ENCODE data around the gene CENPS. TPM values are rescaled to one million over a fixed set of nuclear protein-coding genes. Genes with fewer than 3 reads are reported as not detected.

The CENPS gene
- total RNA-seq, 4 donors from 2014 or later = 6.8 to 94.1 (median 11.8) TPM

DNA sequence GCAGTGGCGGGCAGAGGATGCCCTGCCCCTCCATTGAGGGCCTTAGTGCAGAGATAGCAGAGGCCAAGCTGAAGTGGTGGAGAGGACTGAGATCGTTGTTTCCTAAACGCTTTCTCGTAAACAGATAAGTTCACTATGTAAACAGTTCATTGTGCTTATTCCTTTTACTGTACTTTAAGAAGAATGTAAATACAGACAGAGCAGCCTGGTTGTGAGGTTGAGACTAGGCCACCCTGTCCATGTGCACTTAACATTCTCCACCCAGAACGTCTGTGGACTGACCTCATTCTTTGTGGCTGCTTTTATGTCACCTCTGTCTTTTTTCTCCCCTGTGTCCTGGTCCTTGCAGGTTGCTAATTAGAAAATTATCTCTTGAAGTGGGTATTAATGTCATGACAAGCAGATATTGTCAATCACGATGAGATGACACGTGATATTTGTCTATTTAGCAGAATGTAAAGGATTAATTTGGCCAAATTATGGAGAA, 8.5 kb downstream of the CENPS start:
- H3K9me3 ChIP-seq = no peaks in the 10 kb centered on the region
- H3K4me3 ChIP-seq = no peak overlapping the region
- H3K27ac ChIP-seq = no peak overlapping the region
- DNase-seq = no peak
- H3K4me1 ChIP-seq = no peaks in the 10 kb centered on the region
- no peaks in the 10 kb centered on the region for H3K36me3 ChIP-seq
- TF ChIP-seq, protein P1, sequence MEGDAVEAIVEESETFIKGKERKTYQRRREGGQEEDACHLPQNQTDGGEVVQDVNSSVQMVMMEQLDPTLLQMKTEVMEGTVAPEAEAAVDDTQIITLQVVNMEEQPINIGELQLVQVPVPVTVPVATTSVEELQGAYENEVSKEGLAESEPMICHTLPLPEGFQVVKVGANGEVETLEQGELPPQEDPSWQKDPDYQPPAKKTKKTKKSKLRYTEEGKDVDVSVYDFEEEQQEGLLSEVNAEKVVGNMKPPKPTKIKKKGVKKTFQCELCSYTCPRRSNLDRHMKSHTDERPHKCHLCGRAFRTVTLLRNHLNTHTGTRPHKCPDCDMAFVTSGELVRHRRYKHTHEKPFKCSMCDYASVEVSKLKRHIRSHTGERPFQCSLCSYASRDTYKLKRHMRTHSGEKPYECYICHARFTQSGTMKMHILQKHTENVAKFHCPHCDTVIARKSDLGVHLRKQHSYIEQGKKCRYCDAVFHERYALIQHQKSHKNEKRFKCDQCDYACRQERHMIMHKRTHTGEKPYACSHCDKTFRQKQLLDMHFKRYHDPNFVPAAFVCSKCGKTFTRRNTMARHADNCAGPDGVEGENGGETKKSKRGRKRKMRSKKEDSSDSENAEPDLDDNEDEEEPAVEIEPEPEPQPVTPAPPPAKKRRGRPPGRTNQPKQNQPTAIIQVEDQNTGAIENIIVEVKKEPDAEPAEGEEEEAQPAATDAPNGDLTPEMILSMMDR (IDR thresholded peaks at IDR 0.05) = no peak
- TF ChIP-seq POLR2A (IDR thresholded peaks at IDR 0.05) = no peak
- no peaks in the 10 kb centered on the region for H3K27me3 ChIP-seq

DNA sequence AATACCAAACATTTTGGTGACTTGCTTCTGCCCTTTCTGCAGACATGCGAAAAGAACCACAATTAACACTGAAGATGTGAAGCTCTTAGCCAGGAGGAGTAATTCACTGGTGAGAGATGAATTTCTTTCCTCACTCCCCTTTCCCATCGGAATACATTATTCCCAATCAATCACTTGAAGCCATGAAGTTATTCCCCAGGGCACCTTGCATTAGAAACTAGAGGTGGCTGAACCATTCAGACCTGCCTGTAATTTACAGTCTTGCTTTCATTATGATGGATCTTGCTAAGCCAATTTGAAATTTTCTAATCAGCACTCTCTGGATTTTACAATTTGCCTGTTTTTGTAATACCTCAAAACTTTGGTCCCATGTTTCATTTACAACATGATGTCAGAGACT, 10.1 kb downstream of the CENPS start:
- DNase-seq = no peak
- TF ChIP-seq, protein P1 (IDR thresholded peaks at IDR 0.05) = no peak
- TF ChIP-seq POLR2A (IDR thresholded peaks at IDR 0.05) = no peak
- Histone ChIP-seq H3K27me3 (no peaks in the 10 kb centered on the region), H3K4me1 (no peaks in the 10 kb centered on the region), H3K4me3 (no peak overlapping the region), H3K36me3 (peaks cover 0 to 6% (median 0%) of the 10 kb centered on the region in 3 donors), H3K27ac (no peak overlapping the region), H3K9me3 (no peaks in the 10 kb centered on the region)

DNA sequence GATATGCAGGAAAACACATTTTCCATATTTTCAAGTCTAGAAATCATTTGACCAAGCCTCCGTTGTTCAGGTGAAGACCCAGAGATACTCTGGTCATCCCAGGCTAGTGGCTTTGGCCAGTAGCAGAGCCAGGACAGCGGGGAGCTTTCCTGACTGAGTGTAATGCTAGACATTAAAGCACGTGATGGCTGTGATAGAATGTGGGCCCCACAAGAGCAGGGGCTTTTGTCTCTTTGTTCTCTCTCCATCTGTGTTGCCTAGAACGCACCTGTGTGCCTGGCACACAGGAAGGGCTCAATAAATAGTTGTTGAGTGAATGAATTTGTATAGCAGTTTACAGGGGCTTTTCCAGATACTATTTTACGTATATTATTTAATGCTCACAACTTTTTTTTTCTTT, 10.6 kb downstream of the CENPS start:
- Histone ChIP-seq H3K4me3 (no peak overlapping the region), H3K27me3 (no peaks in the 10 kb centered on the region), H3K27ac (no peak overlapping the region), H3K36me3 (peaks cover 0 to 6% (median 0%) of the 10 kb centered on the region in 3 donors), H3K4me1 (no peaks in the 10 kb centered on the region), H3K9me3 (no peaks in the 10 kb centered on the region)
- DNase-seq = no peak
- no peak for TF ChIP-seq POLR2A (IDR thresholded peaks at IDR 0.05)
- TF ChIP-seq, protein P1 (IDR thresholded peaks at IDR 0.05) = no peak

DNA sequence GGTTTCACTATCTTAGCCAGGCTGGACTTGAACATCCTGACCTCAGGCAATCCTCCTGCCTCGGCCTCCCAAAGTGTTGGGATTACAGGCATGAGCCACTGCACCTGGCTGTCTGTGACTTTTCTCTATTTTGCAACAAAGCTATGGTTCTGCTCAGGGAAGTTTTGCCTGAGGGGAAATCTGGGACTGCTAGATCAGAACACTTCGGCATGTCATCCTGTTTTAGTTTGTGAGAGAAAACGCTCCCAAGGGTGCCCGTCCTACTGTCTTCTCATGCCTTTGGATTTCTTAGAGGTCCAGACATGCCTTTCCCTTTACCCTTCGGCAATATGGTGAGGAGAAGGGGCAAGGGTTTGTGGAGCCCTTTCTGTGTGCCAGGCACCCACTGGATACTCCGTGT, 14.0 kb downstream of the CENPS start:
- Histone ChIP-seq H3K27me3 (no peaks in the 10 kb centered on the region), H3K36me3 (peaks cover 0 to 6% (median 0%) of the 10 kb centered on the region in 3 donors), H3K27ac (no peak overlapping the region), H3K9me3 (no peaks in the 10 kb centered on the region), H3K4me3 (no peak overlapping the region), H3K4me1 (no peaks in the 10 kb centered on the region)
- no peak for TF ChIP-seq POLR2A (IDR thresholded peaks at IDR 0.05)
- TF ChIP-seq, protein P1 (IDR thresholded peaks at IDR 0.05) = no peak
- no peak for DNase-seq

DNA sequence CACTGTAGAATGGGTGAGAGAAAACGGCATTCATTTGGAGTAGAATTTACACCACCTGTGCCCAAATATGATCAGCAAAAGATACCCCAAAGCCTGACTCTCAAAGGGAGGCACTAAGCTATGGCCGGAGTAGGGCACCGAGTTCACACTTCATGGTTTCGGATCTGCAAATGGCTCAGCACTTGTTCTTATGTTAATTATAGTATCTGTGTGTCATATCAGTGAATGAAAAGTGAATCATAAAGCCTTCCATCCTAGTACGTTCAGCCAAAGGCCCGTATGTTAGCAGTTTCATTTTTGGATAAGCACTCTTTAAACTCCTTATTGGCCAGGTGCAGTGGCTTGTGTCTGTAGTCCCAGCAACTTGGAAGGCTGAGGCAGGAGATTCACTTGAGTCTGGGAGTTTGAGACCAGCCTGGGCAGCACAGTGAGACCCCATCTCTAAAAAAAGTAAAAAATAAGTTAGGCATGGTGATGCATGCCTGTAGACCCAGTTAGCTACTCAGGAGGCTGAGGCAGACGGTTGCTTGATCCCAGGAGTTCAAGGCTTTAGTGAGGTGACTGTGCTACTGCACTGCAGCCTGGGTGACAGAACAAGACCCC, 14.7 kb downstream of the CENPS start:
- Histone ChIP-seq H3K36me3 (peaks cover 0 to 6% (median 0%) of the 10 kb centered on the region in 3 donors), H3K27ac (no peak overlapping the region), H3K27me3 (no peaks in the 10 kb centered on the region), H3K9me3 (no peaks in the 10 kb centered on the region), H3K4me1 (no peaks in the 10 kb centered on the region), H3K4me3 (no peak overlapping the region)
- no peak for TF ChIP-seq POLR2A (IDR thresholded peaks at IDR 0.05)
- TF ChIP-seq, protein P1 (IDR thresholded peaks at IDR 0.05) = no peak
- DNase-seq = no peak

Data from Peyer's patch (tissue), 4 donors.